Measurements from ENCODE around the gene TLE4.
"Not testable (repeated sequence)": the region's sequence is repeated elsewhere in the genome, so short reads cannot be mapped to it uniquely, and the experiment has no call there.

Gene TLE4

GRCh38 chr9:79745752-79746336, 174.1 kb downstream of the TLE4 start:
- DNase-seq: no peak

GRCh38 chr9:79751895-79752466, 180.2 kb downstream of the TLE4 start:
- not testable (repeated sequence) for DNase-seq

- no peak for DNase-seq
These were observed 184.6 kb downstream of the TLE4 start for GRCh38 chr9:79756414-79756813.

- no peak for DNase-seq
These were observed 185.3 kb downstream of the TLE4 start for GRCh38 chr9:79757074-79757473.

GRCh38 chr9:79757881-79758669, 186.3 kb downstream of the TLE4 start:
- DNase-seq: no peak

- no peak for DNase-seq
These were observed 187.7 kb downstream of the TLE4 start for GRCh38 chr9:79759460-79759859.

- no peak for DNase-seq
These were observed 190.3 kb downstream of the TLE4 start for GRCh38 chr9:79762070-79762469.

- DNase-seq: no peak
These were observed 192.0 kb downstream of the TLE4 start for GRCh38 chr9:79763671-79764285.

- no peak for DNase-seq
These were observed 192.6 kb downstream of the TLE4 start for GRCh38 chr9:79764374-79764773.

- DNase-seq: no peak
These were observed 193.7 kb downstream of the TLE4 start for GRCh38 chr9:79765466-79765865.

- DNase-seq: no peak
These were observed 194.3 kb downstream of the TLE4 start for GRCh38 chr9:79766091-79766490.

GRCh38 chr9:79768194-79768593, 196.4 kb downstream of the TLE4 start:
- no peak for DNase-seq

GRCh38 chr9:79769476-79770275, 197.9 kb downstream of the TLE4 start:
- DNase-seq: no peak

GRCh38 chr9:79774356-79774755, 202.6 kb downstream of the TLE4 start:
- DNase-seq: no peak

Measured in cerebellar nuclear complex (tissue), 1 donor.